Measurements from ENCODE around the gene ZNF397.

Gene ZNF397

GRCh38 chr18:35306588-35307250, 65.9 kb downstream of the ZNF397 start:
- TF ChIP-seq CTCF (IDR thresholded peaks at IDR 0.05): no peak

Data from LNCAP (cell line).